Stimulated activated CD8-positive, alpha-beta memory T cell treated with anti-CD3 and anti-CD28 coated beads, Interleukin-7, amount 100 ng/mL, for 24 hours (primary cell): ENCODE data around the gene HTR4.
"Not testable (repeated sequence)": the region's sequence is repeated elsewhere in the genome, so short reads cannot be mapped to it uniquely, and the experiment has no call there.

ENCODE experiments used
- DNase-seq: peaks from one replicate; pipeline ENCODE4 v3.0.0-alpha.2; 2020; ENCODE audit warnings: low read depth

HTR4 gene, protein sequence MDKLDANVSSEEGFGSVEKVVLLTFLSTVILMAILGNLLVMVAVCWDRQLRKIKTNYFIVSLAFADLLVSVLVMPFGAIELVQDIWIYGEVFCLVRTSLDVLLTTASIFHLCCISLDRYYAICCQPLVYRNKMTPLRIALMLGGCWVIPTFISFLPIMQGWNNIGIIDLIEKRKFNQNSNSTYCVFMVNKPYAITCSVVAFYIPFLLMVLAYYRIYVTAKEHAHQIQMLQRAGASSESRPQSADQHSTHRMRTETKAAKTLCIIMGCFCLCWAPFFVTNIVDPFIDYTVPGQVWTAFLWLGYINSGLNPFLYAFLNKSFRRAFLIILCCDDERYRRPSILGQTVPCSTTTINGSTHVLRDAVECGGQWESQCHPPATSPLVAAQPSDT

DNA sequence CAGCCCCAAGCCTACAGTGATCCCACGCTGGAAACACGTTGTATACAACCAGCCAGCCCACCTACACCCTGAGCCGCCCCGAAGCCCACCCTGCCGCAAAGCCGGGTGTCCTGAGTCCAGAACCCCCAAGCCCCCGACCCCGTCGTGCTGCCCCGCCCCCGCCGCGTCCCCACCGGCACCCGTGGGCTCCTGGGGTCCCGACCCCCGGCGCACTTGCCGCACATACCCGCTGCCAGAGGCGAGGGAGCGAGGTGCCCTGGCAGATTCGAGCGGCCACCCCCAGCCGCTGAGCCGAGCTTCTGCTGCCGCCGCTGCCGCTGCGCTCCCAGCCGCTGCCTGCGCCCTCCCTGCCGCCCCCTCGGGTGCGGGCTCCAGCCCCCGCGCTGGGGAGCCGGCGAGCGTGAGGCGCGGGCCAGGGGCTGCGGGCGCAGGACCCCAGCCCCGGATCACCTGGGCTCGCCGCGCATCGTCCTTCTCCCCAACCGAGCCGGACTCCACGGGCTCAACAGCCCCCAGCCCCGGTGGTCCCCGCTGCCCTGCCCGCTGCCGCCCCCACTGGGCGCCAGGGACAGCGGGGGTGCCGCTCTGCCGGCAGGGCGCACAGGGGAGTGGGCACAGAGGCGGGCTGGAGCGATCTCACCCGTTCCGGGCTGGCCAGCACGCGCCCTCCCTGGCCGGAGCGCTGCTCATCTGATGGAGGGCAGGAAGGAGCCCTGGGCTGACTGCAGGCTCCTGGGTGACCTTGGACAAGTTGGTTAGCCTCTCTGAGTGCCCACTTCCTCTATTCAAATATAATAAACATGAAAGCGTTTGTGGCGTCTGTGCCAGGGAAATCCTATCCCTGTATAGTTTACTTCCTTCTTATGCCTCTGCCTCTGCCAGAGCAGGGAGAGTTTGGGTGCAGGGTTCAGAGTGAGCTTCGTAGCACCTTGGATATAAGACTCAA is at the start of gene HTR4:
TSS of gene HTR4 (minus strand) at position 692 of the 946 bp plus-strand sequence. CDS start 17,513 bp downstream, outside the sequence.
- DNase-seq, result no peak

DNA sequence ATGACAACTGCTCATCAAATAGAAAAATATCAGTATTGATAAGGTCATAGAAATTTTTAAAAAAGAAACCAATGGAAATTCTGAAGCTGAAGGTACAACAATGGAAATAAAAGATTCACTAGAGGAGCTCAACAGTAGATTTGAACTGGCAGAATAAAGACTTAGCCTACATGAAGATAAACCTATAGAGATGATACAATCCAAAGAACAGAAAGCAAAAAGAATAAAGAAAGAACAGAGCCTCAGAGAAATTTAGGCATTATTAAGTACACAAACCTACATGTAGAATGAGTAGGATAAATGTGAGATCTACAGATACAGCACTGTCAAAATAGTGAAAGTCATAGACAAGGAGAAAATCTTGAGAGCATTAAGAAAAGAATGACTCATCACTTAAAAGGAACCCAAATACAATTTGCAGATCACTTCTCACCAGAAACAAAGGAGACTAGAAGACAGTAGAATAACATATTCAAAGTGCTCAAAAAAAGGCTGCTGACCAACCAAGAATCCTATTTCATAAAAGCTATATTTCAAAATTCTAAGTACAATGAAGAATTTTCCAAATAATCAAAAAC is 47.8 kb upstream of the HTR4 start:
- no peak for DNase-seq

DNA sequence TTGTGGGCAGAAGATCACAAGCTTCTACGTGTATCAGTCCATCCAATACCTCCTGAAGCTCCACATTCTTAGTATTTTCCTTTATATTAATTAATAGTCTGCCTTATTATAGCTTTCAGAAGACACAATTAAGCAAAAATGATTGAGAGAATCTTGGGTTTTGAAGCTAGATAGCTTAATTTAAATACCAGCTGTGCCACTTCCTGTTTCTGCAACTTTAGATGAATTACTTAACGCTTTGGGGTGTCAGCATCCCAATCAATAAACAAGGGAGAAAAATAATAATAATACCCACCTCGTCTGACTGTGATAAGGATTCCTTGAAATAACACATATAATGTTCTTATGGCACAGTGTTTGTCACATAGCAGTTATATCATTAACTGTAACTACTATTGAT is 44.7 kb upstream of the HTR4 start:
- DNase-seq, result no peak

DNA sequence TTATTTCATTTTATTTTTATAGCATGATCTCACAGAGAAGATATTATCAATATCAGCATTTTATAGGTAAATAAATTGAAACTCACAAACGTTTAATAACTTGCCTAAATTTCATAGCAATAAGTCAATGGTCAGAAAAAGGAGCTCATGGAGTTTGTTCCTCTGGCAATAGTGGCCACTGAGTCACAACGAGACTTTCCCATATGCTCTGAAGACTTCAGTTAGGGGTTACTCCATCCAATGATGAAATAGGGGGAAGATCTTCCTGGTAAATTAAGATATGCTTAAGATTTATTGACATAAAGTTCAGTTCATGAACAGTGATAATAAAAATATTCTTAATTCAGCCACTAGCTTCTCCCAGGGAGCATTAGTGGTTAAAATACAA is 43.5 kb upstream of the HTR4 start:
- no peak for DNase-seq

DNA sequence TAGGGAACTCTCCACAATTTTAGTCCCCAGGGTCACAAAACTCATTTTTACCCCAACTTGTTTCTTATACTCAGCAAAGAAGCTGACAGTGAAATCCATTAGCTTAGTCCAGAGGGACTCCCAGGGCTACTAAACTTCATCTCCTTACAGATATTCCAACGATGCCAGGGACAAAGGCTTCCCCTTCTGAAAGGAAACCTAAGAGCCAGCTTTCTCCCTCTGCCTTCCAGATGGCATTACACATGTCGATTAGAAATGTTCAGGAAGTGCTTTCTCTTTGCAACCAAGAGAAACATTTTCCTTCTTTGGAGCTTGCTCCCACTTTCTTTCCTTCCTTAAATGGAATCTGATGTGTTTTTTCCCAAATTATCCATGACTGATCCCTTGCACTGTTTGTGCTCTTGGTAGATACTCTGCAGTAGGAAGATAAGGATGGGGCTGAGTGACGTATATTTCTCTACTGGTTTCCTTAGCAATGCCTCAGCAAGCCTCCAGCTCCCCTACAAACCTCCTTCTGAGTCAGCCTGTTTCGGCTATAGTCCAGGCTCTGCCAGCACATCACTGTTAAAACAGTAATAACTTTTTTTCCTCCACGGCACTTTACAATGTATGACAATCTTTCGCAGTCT is 43.0 kb upstream of the HTR4 start:
- no peak for DNase-seq

DNA sequence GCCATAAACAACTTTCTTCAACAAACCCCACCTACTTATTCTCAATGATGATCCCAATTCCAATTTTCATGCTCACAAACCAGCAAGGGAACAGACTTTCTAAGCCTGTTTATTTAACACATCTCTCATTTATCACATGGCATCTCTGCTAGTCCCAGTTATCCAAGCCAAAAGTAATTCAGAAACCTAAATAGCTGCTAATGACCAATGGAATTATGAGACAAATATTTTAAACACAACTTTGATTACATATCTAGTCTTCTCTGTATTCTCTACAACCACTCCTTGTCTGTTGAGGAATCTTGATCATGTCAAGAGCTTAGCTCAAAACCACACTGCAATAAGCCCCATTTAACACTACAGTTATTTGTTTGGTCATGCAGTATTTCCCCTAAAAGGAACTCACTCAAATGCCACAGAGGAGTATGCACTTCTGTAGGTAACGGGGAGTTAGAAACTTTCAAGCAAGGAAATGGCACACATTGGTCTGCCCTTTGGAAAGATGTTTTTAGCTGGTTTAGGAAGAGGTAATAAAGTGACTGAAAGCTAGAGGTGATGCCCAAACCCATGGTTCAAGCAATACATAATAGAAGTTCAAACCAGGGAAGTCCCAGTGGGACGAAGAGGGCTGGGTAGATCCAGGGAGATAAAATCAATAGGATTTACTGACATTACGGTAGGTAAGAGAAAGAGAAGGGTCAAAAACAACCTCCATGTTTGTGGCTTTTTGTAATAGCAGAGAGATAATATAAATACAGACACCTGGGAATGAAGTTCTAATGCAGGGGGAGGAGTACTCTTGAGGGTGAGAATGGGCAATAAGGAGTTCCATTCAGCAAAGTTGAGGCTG is 42.1 kb upstream of the HTR4 start:
- DNase-seq, result no peak

DNA sequence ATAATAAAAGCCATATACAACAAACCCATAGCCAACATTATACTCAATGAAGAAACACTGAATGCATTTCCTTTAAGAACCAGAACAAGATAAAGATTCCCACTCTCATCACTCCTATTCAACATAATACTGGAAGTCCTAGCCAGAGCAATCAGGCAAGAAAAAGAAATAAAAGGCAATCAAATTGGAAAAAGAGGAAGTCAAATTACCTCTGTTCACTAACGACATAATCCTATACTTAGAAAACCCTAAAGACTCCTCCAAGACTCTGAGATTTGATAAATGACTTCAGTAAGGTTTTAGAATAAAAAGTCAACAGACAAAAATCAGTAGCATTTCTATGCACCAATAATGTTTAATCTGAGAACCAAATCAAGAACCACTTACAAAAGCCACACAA is 36.6 kb upstream of the HTR4 start:
- DNase-seq, result no peak

DNA sequence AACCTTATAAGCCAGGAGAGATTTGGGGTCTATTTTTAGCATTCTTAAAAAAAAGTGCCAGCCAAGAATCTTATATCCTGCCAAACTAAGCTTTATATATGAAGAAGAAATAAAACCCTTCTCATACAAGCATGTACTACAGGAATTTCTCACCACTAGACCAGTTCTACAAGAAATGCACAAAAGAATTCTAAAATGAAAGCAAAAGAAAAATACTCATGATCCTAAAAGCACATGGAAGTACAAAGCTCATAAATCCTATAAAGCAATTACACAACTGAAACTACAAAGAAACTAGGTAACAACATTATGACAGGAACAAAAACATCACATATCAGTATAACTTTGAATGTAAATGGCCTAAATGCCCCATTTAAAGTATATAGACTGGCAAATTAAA is 34.5 kb upstream of the HTR4 start:
- no peak for DNase-seq

DNA sequence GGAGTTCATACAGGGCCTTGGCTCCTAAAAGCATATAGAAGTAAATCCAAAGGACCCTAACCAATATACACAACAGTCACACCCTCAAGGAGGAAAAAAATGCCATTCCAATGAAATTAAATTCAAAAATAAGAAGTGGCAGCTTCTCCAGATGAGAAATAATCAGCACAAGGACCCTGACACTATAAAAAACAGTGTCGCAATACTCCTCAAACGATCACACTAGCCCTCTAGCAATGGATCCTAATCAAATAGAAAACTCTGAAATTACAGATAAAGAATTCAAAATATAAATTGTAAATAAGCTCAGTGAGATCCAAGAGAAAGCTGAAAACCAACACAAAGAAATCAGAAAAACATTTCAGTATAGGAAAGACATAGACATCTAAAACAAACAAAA is 33.5 kb upstream of the HTR4 start:
- no peak for DNase-seq

DNA sequence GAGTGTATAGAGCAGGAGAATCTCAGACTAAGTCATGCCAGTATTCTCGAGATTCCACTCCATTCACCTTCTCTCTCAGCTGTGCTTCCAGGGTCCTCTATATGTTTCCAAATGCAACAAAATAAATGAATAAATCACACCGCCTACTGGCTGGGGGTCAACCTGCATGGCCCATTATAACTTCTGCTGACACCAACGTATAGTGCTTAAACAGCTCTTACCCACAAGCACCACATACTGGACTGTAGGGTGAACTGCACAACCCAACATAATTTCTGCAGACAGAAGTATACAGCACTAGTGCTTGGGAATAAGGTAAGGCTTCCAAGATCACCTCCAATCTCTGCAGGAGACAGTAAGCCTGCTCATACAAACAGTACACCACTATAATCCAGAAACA is 33.1 kb upstream of the HTR4 start:
- no peak for DNase-seq

DNA sequence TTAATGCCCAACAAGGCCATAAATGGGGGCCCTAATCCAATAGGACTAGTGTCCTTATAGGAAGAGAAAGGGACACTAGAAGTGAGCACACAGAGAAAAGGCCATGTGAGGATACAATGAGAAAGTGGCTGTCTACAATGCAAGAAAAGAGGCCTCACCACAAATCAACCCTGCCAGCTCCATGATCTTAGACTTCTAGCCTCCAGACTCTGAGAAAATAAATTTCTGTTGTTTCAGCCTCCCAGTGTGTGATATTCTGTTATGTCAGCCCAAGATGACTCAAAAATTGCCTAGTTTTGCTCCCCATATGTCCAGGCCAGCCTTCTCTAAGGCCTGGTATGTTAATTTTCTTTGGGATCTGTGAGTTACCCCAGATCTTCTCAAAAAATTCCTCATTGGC is 32.3 kb upstream of the HTR4 start:
- no peak for DNase-seq

DNA sequence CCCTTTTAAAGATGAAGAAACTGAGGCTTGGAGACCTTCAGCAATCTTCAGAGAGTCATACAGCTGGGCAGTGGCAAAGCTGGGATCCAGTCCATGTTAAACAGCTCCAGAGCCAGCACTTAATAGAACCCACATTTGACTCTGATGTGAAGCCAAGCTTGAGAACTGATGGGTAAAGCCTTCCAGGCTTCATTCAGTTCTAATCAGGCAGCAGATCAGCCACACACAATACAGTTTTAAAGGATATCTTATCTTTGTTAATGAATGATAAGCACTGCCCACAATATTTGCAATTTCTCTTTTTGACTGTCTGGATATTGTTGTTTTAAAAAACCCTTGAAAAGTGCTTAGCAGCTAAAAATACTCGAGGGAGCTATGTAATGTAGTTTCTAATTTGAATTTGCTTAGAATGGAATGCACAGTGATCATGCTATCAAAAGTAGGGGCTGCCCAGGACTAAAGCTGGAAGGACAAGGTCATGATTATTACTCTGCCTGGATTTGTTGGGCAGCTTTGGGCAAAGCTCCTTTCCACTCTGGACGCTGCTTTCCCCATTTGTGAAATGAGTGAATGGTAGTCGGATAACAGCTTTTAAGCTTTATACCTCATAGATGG is 31.3 kb upstream of the HTR4 start:
- no peak for DNase-seq

DNA sequence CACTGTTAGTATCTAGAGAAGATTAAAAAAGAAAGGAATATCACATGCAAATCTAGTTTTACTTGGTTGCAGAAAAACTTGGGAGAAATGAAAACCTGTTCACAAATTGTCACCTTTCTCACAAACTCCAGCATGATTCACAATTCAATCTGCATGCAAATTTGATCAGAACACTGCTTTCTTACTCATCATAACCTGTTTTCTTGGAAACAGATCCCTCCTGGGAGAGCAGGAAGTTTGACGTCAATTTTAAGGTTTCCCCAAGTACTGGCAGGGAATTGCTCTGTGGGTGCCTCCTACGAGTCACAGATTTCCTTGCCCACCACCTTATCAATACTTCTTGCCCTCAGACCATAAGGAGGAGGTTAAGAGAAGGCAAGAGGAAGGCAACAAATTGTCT is 30.2 kb upstream of the HTR4 start:
- no peak for DNase-seq

DNA sequence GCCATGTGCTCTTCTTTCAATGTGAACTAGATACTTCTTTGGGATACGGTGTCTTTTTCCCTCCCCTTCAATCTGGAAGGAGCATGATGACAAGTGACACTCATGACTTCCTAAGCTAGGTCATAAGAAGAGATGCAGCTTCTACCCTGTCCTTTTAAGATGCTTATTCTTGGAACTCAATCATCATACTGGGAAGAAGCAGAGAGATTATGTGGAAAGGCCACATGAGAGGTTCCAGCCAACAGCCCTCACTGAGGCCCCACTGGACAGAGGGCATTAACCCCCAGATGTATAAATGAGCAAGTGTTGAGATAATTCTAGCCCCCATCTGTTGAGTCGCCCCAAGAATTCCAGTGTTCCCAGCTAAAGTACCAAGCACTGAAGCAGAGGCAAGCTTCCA is 29.3 kb upstream of the HTR4 start:
- DNase-seq, result no peak

DNA sequence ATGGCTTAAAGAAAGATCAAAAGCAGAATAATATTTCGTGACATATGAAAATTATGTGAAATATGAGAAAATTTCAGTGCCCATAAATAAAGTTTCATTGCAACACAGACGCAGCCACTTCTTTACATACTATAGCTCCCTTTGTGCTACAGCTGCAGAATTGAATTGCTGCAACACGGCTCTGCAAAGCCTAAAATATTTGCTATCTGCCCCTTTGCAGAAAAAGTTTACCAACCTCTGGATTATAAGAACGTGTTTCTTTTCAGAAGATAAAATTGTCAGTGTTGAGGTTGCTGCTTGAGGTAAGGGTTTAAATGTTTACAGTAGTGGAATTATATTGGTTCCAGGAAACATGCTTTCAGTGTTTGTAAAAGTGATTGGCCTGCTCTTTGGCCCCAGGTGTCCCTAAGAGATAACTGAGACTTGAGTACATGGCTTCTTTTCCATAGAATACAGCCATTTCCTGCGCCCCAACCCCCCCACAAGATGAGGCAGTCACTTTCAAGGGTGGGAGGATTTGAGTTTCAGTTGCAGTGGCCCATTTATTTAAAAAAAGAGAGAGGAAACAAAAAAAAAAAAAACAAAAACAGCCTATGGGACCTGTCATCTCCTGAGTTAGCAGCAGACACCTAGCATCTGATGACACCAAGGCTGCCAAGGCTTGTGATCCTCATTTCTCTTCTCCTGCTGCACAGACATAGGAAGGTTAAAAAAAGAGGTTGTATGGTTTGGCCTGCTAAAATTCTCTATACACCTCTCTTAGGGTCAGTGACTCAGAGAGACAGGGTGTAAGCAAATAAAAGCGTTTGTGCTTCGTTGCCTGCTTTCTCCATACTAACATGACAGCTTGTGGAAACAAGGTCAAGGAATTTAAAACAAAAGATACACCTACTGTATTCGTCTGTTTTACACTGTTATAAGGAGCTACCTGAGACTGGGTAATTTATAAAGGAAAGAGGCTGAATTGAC is 28.0 kb upstream of the HTR4 start:
- DNase-seq, result no peak

DNA sequence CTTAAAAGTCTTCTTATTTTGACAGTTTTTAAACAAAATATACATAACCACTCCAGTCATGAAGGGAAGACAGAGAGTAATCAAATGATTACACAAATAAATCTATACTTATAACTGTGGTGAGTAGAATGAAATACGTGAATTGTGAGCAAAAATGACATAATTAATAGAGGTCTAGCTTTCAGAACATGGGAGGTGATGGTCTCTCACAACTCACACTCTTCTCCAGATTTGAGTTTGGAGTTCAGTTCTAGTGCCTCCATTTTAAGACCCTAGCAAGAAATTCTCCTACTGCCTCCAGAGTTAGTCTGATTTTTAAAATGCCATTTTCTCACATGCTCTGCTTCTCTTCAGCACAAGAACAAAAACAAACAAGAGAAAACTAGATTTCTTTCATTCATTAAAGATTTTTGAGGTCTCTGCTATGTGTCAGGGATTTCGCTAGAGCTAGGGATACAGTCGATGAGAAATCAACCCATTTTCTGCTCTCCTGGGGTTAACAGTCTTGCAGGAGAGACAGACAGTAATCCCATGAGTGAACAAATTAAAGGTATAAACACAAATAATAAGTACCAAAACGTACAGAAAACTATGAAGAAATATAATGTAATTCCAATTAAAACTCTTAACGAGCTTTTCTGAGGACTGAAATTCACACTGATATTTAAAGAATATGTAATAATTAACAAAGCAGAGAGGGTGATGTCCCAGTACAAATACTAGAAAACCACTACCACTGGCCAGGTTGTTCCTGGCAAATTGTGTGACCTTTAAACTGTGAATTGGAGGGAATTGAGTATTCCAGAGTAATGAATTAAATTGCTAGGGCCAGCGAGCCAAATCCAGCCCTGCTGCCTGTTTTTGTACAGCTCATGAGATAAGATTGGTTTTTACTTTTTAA is 27.1 kb upstream of the HTR4 start:
- DNase-seq, result no peak

DNA sequence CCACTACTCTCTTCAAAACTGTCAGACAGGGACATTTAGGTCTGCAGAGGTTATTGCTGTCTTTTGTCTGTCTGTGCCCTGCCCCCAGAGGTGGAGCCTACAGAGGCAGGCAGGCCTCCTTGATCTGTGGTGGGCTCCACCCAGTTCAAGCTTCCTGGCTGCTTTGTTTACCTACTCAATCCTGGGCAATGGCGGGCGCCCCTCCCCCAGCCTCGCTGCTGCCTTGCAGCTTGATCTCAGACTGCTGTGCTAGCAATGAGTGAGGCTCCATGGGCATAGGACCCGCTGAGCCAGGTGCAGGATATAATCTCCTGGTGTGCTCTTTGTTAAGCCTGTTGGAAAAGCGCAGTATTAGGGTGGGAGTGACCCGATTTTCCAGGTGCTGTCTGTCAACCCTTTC is 19.4 kb upstream of the HTR4 start:
- DNase-seq, result not testable (repeated sequence)

DNA sequence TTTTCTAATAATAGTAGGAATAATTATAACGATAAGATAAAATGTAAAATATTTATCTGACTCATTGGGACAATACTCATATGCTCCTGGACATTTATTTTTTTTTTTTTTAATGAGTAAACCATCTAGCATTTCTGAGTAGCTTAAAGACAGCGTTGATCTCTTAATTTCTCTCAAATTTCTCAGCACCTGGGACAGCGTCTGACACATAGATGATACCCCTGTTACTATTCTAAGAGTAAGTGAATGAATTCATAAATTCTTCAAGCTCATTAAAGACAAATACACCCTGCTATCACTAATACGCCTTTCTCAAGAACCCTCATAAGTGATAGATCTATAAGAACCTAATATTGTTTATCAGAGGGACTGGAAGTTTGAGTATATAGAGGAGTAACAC is 12.0 kb upstream of the HTR4 start:
- DNase-seq, result no peak

DNA sequence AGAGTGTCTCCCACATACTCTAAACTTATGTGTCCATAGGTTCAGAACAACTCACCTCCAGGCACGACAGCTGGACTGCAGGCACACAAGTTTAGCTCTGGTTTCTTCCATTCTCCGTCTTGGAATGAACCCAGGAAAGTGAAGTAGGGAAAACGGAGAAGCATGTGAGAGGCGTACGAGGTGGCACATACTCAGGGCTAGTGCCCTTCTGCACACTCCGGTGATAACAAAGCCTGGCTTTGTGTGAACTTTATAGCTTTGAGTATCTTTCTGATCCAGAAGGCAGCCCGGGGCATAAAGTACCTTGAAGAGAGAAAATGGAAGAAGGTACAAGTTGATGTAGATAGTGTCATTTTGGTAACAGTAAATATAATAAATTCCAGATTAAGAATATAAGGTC is 11.1 kb upstream of the HTR4 start:
- no peak for DNase-seq
